Inferior parietal cortex (tissue), 1 donor: ENCODE measurements around the gene ZNF280A.
"Not testable (repeated sequence)": the region's sequence is repeated elsewhere in the genome, so short reads cannot be mapped to it uniquely, and the experiment has no call there.

Experiments
- DNase-seq: peaks from one replicate; pipeline ENCODE4 v3.0.0-alpha.2; 2016; ENCODE audit errors: extremely low spot score

The ZNF280A gene

DNA sequence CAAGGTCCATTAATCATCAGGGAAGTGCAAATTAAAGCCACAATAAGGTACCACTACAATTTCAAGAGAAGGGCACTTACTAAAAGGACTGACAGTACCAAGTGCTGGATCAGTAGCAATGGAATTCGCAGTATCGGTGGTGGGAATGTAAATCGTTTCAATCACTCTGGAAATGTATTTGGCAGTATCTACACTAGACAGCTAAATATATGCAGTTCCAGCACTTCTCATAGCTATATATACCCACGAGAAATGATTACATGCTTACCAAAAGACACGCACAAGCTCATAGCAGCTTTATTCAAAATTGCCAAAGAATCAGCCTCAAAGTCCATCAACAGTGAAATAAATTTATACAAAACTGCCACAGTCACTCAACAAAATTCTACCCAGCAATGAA lies 7.1 kb downstream of the ZNF280A start:
- no peak for DNase-seq

GRCh38 chr22:22510833-22511232 lies 9.2 kb downstream of the ZNF280A start:
- DNase-seq: not testable (repeated sequence)

GRCh38 chr22:22509912-22510311 lies 10.2 kb downstream of the ZNF280A start:
- not testable (repeated sequence) for DNase-seq

DNA sequence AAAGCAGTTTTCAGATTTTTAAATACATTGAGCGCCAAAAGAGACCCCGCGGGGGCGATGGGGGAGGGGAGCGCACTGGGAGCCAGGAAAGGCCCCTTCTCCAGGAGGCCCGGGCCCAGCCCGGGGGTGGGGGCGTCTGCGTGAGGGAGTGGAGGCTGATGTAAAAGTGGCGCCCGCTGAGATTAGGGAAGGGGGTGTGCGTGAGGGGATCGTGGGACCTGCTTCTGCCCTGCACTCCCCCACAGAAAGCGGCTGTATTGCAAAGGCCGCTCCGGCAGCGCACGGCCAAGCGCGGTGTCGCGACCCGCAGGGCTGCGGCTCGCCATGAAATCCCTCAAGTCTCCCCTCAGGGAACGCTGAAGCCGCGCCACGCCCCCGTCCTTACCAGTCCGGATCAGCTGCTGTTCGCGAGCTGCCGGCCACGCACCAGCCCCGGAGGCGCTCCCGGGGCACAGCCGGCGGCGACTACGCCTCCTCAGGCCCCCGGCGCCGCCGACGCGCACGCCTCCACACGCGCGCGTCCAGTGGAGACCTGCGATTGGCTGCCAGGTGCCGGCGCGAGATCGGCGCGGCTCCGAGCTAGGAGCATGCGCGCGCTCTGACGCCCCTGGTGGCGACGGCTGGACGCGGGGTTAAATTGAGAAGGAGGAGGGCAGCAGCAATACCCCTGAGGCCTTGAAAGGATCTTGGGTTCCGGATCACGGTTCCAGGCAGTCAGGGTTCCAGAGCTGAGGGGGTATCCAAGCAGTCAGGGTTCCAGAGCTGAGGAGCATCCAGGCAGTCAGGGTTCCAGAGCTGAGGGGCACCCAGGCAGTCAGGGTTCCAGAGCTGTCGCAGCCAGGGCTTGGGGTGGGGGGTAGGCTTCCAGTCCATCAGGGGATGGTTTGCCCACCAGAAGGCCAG lies 11.5 kb downstream of the ZNF280A start, which contains the start of gene ZNF280B:
ZNF280B (minus strand) TSS at position 469 of the 903 bp plus-strand sequence. CDS start 19,344 bp downstream, outside the sequence.
- peak; percentile 93 for DNase-seq

DNA sequence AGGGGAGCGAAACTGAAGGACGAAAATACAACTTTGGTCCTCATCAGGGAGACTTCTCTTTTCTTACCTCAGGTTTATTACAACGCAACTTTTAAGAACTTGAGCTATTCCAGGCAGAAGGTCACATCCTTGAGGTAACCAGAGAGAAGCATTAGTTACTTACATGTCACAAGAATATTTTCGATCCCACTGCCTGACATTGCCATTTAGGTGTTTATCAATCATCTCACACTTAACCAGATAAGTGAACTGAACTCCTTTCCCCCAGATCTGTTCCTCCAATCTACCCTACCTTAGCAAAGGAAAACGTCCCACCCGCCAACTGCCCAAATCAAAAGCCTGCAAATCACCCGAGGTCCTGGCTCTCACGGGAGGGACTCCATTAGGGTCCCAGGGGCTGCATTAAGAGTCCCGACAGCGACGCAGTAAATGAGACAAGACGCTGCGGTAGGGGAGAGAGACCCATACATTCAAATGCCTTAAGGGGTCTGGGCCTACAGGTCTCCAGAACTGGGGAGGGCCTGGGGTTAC lies 12.3 kb downstream of the ZNF280A start:
- DNase-seq: no peak

DNA sequence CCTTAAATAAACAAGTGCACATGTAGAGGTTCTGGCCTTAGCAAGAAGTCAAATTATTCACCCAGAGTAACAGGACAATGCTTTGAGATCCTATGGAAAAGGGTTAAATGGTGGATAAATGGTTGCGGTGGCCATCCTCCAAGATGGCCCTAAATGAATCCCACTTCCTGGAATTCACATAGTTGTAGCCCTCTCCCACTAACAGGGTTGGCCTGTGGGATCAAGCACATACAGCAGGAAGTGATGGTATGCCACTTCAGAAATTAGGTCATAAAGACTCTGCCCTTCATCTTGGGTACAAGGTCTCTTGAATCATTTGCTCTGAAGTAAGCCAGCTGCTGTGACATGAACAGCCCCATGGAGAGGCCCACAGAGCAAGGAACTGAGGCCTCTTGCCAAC lies 13.3 kb downstream of the ZNF280A start:
- DNase-seq: no peak

- DNase-seq: no peak
Measured at GRCh38 chr22:22498267-22498666, 21.8 kb downstream of the ZNF280A start.

- DNase-seq: not testable (repeated sequence)
Measured at GRCh38 chr22:22491589-22491988, 28.5 kb downstream of the ZNF280A start.

DNA sequence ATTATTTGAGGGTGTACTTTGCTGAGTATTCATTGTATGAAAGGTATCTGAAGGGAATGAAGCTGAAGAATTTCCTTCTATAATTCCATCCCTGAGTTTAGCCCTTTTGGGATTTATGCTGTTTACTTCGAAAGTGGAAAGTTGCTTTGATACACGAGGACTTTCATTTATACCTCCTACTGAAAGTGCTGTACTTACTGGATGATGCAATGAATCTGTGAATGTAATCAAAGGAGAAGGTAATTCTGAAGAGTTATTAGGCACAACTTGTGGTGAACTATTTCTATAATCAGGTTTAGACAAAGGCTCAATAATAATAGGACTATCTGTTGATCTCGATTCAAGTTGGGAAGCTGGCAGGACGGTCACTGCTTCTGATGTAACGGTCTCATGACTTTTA lies 31.3 kb downstream of the ZNF280A start:
- DNase-seq: no peak

DNA sequence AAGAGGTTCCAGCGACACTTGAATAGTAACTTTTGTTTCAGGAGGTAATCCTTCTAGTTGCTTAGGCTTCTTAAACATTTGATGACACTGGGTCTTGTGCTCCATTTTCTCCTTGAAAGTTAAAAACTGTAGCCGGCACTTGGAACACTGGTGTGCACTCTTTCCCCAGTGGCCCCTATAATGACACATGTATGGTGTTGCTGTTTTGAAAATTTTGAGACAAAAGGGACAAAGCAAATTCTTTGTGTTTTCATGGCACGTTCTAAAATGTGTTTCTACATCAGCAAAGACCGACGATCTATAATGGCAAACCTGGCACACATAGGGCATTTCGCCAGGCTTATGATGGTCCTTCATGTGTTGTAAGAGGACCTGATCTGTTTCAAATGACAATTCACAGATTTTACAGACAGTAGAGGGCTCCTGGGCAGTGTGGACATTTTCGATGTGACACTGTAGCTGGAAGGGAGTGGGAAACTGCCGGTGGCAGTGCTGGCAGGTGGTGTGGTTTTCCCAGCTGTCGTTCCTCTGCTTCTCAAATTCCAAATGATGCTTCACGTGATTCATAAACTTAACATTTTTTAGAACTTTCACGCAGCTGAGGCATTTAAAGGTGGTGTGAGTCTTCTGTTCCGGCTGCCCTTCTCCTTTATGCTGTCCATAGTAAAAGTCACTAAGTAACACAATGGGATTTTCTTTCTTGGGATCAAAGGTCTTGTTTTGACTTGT lies 32.0 kb downstream of the ZNF280A start:
- DNase-seq: no peak

DNA sequence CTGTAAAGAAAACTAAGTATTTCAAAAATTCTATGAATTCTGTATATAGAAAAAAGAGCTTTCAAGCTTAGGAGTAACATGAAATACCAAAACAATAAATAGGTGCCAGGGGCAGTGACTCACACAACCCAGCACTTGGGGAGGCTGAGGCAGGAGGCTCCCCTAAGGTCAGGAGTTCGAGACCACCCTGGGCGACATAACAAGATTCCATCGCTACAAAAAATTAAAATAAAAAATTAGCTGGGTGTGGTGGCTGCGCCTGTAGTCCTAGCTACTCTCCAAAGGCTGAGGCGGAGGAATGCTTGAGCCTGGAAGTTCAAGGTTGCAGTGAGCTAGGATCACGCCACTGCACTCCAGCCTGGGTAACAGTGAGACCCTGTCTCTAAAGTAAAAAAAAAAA lies 33.0 kb downstream of the ZNF280A start:
- DNase-seq: no peak

DNA sequence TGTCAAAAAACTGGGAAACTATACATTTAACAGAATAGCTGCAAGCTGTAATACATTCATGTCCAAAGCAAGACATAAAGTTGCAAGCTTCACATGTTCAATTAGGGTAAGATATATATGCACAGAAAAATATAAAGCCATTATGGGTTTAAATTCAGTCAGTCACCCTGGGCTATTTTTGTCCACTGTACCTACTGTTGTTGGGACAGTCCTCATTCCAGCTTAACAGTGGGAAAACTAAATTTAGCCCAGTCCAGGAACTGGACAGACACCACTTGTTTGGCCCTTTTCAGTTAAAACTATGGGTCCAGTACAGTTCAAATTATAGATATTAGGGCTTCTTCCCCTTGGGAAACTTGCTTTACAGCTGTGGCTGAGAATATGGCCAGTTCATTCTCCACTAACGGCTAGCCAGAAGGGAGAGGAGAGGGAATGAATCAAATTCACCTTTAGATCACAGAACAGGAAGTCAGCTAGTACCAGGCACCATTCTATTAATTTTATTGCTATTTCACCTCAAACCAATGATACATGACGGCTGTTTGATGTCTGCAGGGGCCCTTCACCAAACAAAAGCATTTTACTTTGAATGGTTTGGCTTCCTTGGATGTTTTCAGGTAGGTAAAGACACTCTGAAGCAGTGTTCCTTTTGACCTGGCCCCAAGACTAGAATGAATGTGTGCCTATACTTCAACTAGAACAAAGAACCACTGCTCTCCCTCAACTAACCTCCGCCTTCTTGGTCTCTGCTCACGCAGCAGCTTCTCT lies 33.8 kb downstream of the ZNF280A start:
- DNase-seq: no peak

GRCh38 chr22:22485524-22485923 lies 34.5 kb downstream of the ZNF280A start:
- no peak for DNase-seq

- DNase-seq: no peak
Measured at GRCh38 chr22:22484023-22484422, 36.0 kb downstream of the ZNF280A start.

DNA sequence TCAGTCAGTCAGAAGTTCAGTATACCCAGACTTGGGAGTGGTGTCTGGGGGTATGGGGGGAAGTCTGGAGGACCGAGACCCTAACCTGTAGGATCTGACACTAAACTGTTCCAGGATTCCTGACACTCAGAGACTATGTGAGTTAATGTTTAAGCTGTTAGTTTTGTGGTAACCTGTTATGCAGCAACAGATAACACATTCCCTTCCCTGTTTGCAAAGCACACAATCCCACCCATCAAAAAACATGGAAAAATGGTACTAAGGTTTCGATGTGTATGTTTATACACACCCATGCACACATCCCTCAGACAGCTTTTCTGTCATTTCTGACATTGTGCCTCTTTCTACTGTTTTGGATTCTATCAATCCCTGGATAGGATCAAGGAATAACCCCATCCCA lies 39.1 kb downstream of the ZNF280A start:
- DNase-seq: no peak

DNA sequence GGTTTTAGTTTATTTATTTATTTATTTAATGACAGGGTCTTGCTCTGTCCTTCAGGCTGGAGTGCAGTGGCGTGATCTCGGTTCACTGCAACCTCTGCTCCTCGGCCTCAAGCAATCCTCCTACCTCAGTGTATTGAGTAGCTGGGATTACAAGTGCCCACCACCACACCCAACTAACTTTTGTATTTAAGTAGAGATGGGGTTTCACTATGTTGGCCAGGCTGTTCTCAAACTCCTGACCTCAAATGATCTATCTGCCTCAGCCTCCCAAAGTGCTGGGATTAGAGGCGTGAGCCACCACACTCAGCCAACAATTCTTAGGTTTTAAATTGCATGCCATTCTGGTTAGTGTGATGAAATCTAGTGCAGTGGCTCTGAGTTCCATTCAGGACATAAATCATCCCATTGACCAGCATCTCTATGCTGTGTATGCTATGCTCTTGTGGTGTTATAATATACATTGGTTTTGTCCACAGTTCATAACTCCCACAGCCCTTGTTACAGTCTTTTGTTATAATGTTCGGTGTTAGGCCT lies 40.0 kb downstream of the ZNF280A start:
- DNase-seq: no peak

- no peak for DNase-seq
Measured at GRCh38 chr22:22479116-22479515, 41.0 kb downstream of the ZNF280A start.

- DNase-seq: no peak
Measured at GRCh38 chr22:22478470-22478869, 41.6 kb downstream of the ZNF280A start.

DNA sequence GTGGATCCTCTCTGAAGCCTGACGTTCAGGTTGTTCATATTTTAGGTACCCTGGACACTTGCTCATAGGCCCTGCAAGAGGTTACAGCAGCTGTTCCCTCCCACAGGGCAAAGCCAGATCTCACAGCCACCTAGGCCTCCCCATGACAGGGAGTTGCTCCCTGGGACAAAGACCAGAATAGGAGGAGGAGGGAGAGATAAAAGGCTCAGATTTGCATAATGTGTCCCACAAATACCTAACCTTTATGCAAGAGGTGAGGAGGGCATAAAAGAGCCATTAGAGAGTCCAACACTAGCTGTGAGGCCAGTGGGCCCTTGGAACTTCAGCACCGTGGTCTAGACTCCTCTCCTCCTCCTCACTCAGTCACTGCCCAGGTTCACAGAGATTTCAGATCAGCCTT lies 45.3 kb downstream of the ZNF280A start:
- DNase-seq: no peak

DNA sequence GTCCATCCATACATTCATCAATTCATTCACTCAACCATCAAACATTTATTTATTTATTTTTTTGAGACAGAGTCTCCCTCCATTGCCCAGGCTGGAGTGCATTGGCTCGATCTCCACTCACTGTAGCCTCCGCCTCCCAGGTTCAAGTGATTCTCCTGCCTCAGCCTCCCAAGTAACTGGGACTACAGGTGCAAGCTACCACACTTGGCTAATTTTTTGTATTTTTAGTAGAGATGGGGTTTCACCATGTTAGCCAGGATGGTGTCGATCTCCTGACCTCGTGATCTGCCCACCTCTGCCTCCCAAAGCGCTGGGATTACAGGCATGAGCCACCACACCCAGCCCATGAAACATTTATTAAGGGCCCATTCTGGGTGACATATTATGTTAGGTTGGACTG lies 49.0 kb downstream of the ZNF280A start:
- not testable (repeated sequence) for DNase-seq

DNA sequence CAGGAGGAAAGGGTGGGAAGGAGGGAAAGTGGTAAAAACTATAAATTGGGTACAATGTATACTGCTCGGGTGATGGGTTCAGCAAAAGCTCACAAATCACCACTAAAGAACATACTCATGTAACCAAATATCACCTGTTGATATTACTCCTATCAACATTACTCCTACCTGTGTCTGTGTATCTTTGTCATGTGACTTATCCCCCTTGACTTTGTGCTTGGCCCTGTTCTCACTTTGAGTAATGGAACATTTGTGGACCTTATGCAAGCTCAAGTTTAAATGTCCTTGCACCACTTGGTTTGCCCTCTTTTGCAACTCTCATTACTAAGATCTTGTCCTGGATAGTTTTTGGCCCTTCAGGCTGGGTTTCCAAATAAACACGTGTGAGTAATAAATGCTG lies 50.5 kb downstream of the ZNF280A start:
- DNase-seq: no peak
